HepG2 (cell line): ENCODE data around the gene ONECUT3. TPM values are rescaled to one million over a fixed set of nuclear protein-coding genes. Genes with fewer than 3 reads are reported as not detected.
A peak's percentile ranks its signal among the peaks of the same experiment; 100 is the strongest.

ENCODE experiments used
- ATAC-seq: fragments of 200-7000 bp; cut with Tn5 transposase; 3 replicates; pipeline ENCODE4 v1.9.1; 2020; ENCODE audit warnings: mild to moderate bottlenecking, moderate library complexity
- BruUV-seq: library from RNA; stranded (reverse); fragments of 400-500 nt; replicated peaks from 2 replicates; lab custom pipeline; 2021; lab: Mats Ljungman, UMichigan
- CTCF ChIA-PET: fragments of 300-600 bp; formaldehyde crosslinking; extraction: SDS; loops from one replicate; lab custom pipeline; 2021; ENCODE audit warnings: low total read pairs, inconsistent platforms, low intra/inter-chr PET ratio; lab: Yijun Ruan, JAX
- POLR2A ChIA-PET: fragments of 350-600 bp; sonication (Branson Sonifier 250); formaldehyde crosslinking; loops from one replicate; lab custom pipeline; 2020; ENCODE audit warnings: antibody characterized with exemption, inconsistent platforms; lab: Yijun Ruan, JAX
- DNase-seq: peaks from one replicate; pipeline ENCODE4 v3.0.0-alpha.2; 2015; ENCODE audit warnings: low spot score
- FAIRE-seq: peaks from 3 replicates; lab custom pipeline; 2011; peaks lifted over from hg19 to GRCh38; lab: Jason Lieb, UNC
- H2AFZ ChIP-seq: one replicate; pipeline ENCODE4 v1.6.1; 2011; ENCODE audit warnings: low read length, inconsistent platforms
- H3K27ac ChIP-seq: fragments of 300-600 bp; 3 replicates; pipeline ENCODE4 v1.8.0; 2011; ENCODE audit warnings: mixed run types, mild to moderate bottlenecking, mixed read lengths, low read length, inconsistent platforms; ENCODE audit not compliant: insufficient read depth; ENCODE audit errors: extremely low read length
- H3K27me3 ChIP-seq, 2 experiments: fragments of 200-600 bp in 1 of 2; 2 replicates in 1 of 2; 3 replicates in 1 of 2; pipeline versions ENCODE4 v1.6.0 to v1.8.0; 2011; ENCODE audit warnings: low read length in 2 of 2, mild to moderate bottlenecking in 2 of 2, moderate library complexity in 2 of 2, inconsistent platforms in 1 of 2; ENCODE audit not compliant: insufficient read depth in 2 of 2, control insufficient read depth in 1 of 2
- H3K36me3 ChIP-seq, 2 experiments: fragments of 200-600 bp in 1 of 2; replicated peaks in 1 of 2; 2 replicates in 1 of 2; 3 replicates in 1 of 2; pipeline versions ENCODE4 v1.5.1 to v1.8.0; 2011; ENCODE audit warnings: low read length in 2 of 2, inconsistent platforms in 1 of 2; ENCODE audit not compliant: insufficient read depth in 2 of 2, control insufficient read depth in 1 of 2
- H3K4me1 ChIP-seq: 2 replicates; pipeline ENCODE4 v1.5.1; 2012; ENCODE audit warnings: low read length, inconsistent platforms; ENCODE audit not compliant: insufficient read depth
- H3K4me2 ChIP-seq: 2 replicates; pipeline ENCODE4 v1.6.0; 2011; ENCODE audit warnings: low read depth, low read length, inconsistent platforms
- H3K4me3 ChIP-seq, 3 experiments: fragments of 200-600 bp in 1 of 3; sonication (generic), shearing (Covaris generic) in 1 of 3; replicated peaks in 1 of 3; 2 replicates each; pipeline ENCODE4 v1.5.1; 2011 to 2016; ENCODE audit warnings: low read length in 3 of 3, inconsistent platforms in 2 of 3, low read depth in 2 of 3, mild to moderate bottlenecking in 2 of 3, control low read depth in 1 of 3, mixed read lengths in 1 of 3; ENCODE audit not compliant: insufficient read depth in 1 of 3
- H3K79me2 ChIP-seq: one replicate; pipeline ENCODE4 v1.6.1; 2011; ENCODE audit warnings: low read length, inconsistent platforms; ENCODE audit not compliant: insufficient read depth
- H3K9ac ChIP-seq: 2 replicates; pipeline ENCODE4 v1.6.0; 2011; ENCODE audit warnings: mild to moderate bottlenecking, low read depth, low read length, inconsistent platforms; ENCODE audit not compliant: insufficient read depth
- H3K9me3 ChIP-seq: 2 replicates; pipeline ENCODE4 v1.5.1; 2012; ENCODE audit warnings: mild to moderate bottlenecking, low read length
- H4K20me1 ChIP-seq: 2 replicates; pipeline ENCODE4 v1.6.0; 2011; ENCODE audit warnings: inconsistent platforms, mild to moderate bottlenecking, low read length, moderate library complexity; ENCODE audit not compliant: insufficient read depth
- HIC2 ChIP-seq: sonication (generic); formaldehyde crosslinking; IDR thresholded peaks from 2 replicates; pipeline ENCODE4 v1.9.0; 2022; ENCODE audit warnings: low read depth, missing genetic modification reagents
- PRMT3 ChIP-seq: sonication (generic); formaldehyde crosslinking; IDR thresholded peaks from 2 replicates; pipeline ENCODE4 v1.8.1; 2022; ENCODE audit warnings: low read depth, mild to moderate bottlenecking, moderate library complexity, missing genetic modification reagents, borderline replicate concordance
- ZKSCAN8 ChIP-seq: IDR thresholded peaks from 2 replicates; pipeline ENCODE4 v1.6.1; 2016; ENCODE audit warnings: borderline replicate concordance, missing genetic modification reagents, missing compliant biosample characterization
- ZNF224 ChIP-seq: sonication (generic); formaldehyde crosslinking; IDR thresholded peaks from 2 replicates; pipeline ENCODE4 v1.5.0; 2020; ENCODE audit warnings: mild to moderate bottlenecking, missing genetic modification reagents
- ZNF280D ChIP-seq: sonication (generic); formaldehyde crosslinking; IDR thresholded peaks from 2 replicates; pipeline ENCODE4 v1.5.1; 2020; ENCODE audit warnings: mild to moderate bottlenecking, missing genetic modification reagents
- ZNF777 ChIP-seq: sonication (generic); formaldehyde crosslinking; IDR thresholded peaks from 2 replicates; pipeline ENCODE4 v1.4.0; 2020; ENCODE audit warnings: missing genetic modification reagents
- WGBS: methylation state at CpG from one replicate; pipeline ENCODE4 v1.1.6; 2017; ENCODE audit warnings: low lambda C conversion rate; 5-methylcytosine and 5-hydroxymethylcytosine counted together
- in situ Hi-C: cut with HindIII; loops from 2 replicates; pipeline ENCODE4 v1.10.0; 2017; ENCODE audit warnings: low pct_unique_long_range_greater_than_20kb; ENCODE audit not compliant: extremely low pct_ligation_motif_present
- intact Hi-C: fragments of 100-400 bp; cut with micrococcal nuclease; formaldehyde crosslinking; loops from one replicate; pipeline ENCODE4 v1.10.0; 2022; ENCODE audit not compliant: unreplicated experiment
- polyA plus RNA-seq, 8 experiments: library from polyadenylated mRNA; depleted of rRNA in 3 of 8; stranded (reverse) in 7 of 8; unstranded in 1 of 8; fragments of >200 nt; fragmentation: Illumina TruSeq in 4 of 8; extraction: Trizol in 4 of 8; gene quantifications; 2 replicates each; pipeline versions ENCODE4 v1.2.1 to v1.2.3, GENCODE V29; 2011 to 2016; ENCODE audit warnings: low read depth in 4 of 8, missing spikeins in 1 of 8, mixed read lengths in 1 of 8; ENCODE audit not compliant: insufficient read depth in 1 of 8
- total RNA-seq, 5 experiments: library from RNA; depleted of rRNA; stranded (reverse); fragments of >200 nt; fragmentation: Illumina TruSeq; extraction: Trizol; gene quantifications; 2 replicates each; pipeline ENCODE4 v1.2.3, GENCODE V29; 2016; ENCODE audit warnings: low read depth in 1 of 5

Gene ONECUT3
- total and polyA plus RNA-seq, 2 of the 13 experiments (the other 11 are each of a cell fraction or from before 2014, with no cell fraction given) = under 0.01 TPM; not detected in 1

GRCh38 chr19:1807695-1808394, 54.5 kb downstream of the ONECUT3 start (continued):
- no peak for TF ChIP-seq ZNF280D (CRISPR knock-in tag)
- TF ChIP-seq ZNF777 (CRISPR knock-in tag) = no peak

GRCh38 chr19:1808395-1808731, 55.1 kb downstream of the ONECUT3 start:
- H3K27ac ChIP-seq = no peak overlapping the region
- H3K4me1 ChIP-seq = peaks cover 10% of the 10 kb centered on the region
- H3K9me3 ChIP-seq = no peaks in the 10 kb centered on the region
- DNase-seq (no peak), ATAC-seq (no peak), FAIRE-seq (no peak)
- BruUV-seq = no TSS peak
- ChIA-PET POLR2A (no interaction called here), CTCF (no interaction called here)
- no peak overlapping the region for H2AFZ ChIP-seq
- no peaks in the 10 kb centered on the region; a peak in 1 of 5 replicates for H3K27me3 ChIP-seq
- no peaks in the 10 kb centered on the region for H4K20me1 ChIP-seq
- no peaks in the 10 kb centered on the region for H3K36me3 ChIP-seq
- TF ChIP-seq PRMT3 (no peak), HIC2 (CRISPR knock-in tag) (no peak), ZKSCAN8 (CRISPR knock-in tag) (0 out of 2 replicates have a peak, but pooled peaks have one; percentile 76), ZNF224 (no peak)
- no peaks in the 10 kb centered on the region for H3K79me2 ChIP-seq
- no CpG with 5 or more reads among the region's 2 CpGs for WGBS
- in situ Hi-C loops (no loop called here), intact Hi-C loops (no loop called here)
- H3K4me3 ChIP-seq = no peak overlapping the region
- H3K9ac ChIP-seq = no peak overlapping the region
- H3K4me2 ChIP-seq = no peak overlapping the region
